ENCODE data around the gene OR52K1.

OR52K1 gene

DNA sequence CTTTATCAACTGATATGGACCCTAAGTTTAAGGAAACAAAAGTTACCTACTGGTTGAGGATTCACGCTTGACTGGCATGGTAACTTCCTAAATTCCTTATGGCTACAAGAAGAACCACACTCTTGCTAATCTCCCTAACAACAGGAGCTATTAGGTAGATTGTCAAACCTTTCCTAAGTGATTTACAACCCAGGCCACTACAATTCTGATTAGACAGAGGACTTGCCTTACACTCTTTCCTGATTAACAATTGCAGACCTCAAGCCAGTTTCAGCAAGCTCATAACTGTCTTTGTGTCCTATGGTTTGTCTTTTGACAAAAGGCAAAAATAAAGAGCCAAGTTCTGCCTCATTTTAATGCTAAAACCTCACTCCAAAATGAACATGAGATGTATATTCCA is 17.0 kb upstream of the OR52K1 start:
- ChIA-PET POLR2A (ENCODE audit: low non-redundant PET) (no interaction called here), CTCF (no interaction called here)
- DNase-seq (ENCODE audit: low spot score) = no peak
- no peak overlapping the region for H3K27ac ChIP-seq
- TF ChIP-seq, protein P1, sequence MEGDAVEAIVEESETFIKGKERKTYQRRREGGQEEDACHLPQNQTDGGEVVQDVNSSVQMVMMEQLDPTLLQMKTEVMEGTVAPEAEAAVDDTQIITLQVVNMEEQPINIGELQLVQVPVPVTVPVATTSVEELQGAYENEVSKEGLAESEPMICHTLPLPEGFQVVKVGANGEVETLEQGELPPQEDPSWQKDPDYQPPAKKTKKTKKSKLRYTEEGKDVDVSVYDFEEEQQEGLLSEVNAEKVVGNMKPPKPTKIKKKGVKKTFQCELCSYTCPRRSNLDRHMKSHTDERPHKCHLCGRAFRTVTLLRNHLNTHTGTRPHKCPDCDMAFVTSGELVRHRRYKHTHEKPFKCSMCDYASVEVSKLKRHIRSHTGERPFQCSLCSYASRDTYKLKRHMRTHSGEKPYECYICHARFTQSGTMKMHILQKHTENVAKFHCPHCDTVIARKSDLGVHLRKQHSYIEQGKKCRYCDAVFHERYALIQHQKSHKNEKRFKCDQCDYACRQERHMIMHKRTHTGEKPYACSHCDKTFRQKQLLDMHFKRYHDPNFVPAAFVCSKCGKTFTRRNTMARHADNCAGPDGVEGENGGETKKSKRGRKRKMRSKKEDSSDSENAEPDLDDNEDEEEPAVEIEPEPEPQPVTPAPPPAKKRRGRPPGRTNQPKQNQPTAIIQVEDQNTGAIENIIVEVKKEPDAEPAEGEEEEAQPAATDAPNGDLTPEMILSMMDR (conservative IDR thresholded peaks at IDR 0.05; ENCODE audit: low read depth) = no peak

DNA sequence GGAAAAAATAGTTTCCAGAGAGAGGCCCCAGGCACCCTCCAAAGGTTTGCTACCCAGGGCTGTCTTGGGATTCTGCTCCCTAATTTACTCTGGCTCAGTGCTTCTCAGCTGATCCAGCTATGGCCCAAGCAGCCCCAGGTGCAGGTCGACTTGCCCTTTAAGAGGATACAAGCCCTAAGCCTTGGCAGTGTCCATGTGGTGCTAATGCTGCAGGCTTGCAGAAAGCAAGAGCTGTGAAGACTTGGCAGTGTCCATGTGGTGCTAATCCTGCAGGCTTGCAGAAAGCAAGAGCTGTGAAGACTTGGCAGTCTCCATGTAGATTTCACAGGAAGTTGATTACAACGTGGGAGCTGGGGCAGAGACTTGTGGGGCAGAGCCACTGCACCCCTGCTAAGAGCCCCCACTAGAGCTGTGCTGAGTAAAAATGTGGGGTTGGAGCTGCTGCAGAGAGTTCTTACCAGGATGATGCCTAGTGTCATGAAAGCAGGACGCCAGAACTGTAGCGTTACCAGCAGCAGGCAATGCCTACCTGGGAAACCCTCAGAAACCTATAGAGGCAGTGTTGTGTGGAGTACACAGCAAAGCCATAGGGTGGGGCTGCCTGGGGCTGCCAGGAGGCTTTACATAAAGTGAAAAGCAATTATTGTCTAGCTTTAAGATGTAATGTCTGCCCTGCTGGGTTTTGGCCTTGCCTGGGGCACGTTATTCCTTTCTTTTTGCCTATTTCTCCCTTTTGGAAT is 16.1 kb upstream of the OR52K1 start:
- POLR2A ChIA-PET (ENCODE audit: low non-redundant PET) = no interaction called here
- CTCF ChIA-PET = no interaction called here
- DNase-seq (ENCODE audit: low spot score) = no peak
- H3K27ac ChIP-seq = no peak overlapping the region
- TF ChIP-seq, protein P1 (conservative IDR thresholded peaks at IDR 0.05; ENCODE audit: low read depth) = no peak

DNA sequence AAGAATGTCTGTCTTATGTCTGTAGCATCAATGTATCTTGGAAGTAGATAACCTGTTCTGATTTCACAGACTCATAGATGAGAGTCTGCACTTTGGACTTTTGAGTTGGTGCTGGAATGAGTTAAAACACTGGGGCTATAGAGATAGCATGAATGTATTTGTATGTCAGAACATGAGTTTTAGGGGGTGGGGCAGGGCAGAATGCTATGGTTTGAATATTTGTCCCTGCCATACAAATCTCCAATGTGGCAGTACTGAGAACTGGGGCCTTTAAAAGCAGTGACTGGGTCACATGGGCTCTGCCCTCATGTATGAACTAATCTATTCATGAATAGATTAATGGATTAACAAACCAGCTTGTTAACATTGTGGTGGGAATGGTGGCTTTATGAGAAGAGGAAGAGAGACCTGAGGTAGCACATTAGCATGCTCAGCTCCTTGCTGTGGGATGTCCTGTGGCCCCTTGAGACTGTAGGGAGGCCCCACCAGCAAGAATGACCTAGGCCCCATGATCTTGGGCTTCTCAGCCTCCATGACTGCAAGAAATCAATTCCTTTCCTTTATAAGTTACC is 15.5 kb upstream of the OR52K1 start:
- TF ChIP-seq, protein P1 (conservative IDR thresholded peaks at IDR 0.05; ENCODE audit: low read depth) = no peak
- no peak overlapping the region for H3K27ac ChIP-seq
- DNase-seq (ENCODE audit: low spot score) = no peak
- ChIA-PET CTCF (no interaction called here), POLR2A (ENCODE audit: low non-redundant PET) (no interaction called here)

DNA sequence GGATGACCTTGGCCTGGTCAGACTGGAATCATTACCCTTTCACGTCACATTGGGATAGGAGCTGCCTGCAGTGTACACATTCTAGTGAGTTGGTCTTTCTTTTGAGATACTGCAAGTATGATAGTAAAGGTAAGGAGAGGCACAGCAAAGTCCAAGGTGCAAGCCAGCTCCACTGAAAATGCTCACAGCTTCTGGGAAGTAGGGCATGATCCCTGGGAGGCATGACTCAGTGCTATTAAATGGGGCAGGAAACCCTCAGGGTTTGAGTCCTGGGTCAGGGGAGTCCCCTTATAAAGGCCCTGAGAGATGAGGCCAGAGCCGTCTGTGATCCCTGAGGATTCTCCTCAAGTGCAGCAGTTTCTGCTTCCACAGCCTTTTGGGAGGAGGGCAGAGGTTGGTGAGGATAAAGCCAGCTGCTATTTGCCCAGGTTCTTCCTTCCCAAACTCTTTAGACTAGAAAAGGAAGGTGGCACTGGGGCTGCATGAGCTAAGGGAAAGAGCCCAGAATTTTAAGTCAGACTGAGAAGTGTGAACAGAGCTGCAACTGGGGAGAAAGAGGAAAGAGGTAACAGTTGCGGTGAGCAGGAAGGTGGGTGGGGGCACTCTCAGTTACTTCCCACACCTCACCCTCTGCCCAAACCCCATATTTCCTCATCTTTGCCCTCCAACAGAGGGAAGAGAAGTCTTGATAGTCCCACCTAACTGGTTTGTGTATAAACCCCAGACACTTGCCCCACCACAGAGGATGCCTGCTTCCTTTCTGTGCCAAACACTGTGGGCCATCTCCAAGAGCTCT is 14.4 kb upstream of the OR52K1 start:
- no peak overlapping the region for H3K27ac ChIP-seq
- ChIA-PET POLR2A (ENCODE audit: low non-redundant PET) (no interaction called here), CTCF (no interaction called here)
- no peak for DNase-seq (ENCODE audit: low spot score)
- TF ChIP-seq, protein P1 (conservative IDR thresholded peaks at IDR 0.05; ENCODE audit: low read depth) = no peak

DNA sequence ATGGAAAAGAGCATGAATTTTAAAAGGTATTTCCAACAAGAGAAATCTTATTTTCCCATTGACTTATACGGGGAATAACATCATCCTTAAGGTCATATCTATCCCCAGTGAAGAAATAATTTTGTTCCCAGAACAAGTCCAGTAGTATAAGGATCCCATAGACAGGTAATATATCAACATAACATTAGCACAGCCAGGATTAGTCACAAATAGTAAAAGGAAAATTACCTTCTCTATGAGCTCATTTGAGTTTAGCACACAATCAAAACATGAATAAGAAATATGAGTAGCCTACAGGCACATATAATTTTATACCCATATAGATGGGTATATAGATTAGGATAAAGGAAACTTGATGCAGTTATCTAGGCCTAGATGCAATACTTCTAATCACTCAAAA is 2.8 kb upstream of the OR52K1 start:
- TF ChIP-seq, protein P1 (conservative IDR thresholded peaks at IDR 0.05; ENCODE audit: low read depth) = no peak
- DNase-seq (ENCODE audit: low spot score) = no peak
- CTCF ChIA-PET = no interaction called here
- no peak overlapping the region for H3K27ac ChIP-seq
- POLR2A ChIA-PET (ENCODE audit: low non-redundant PET) = no interaction called here

DNA sequence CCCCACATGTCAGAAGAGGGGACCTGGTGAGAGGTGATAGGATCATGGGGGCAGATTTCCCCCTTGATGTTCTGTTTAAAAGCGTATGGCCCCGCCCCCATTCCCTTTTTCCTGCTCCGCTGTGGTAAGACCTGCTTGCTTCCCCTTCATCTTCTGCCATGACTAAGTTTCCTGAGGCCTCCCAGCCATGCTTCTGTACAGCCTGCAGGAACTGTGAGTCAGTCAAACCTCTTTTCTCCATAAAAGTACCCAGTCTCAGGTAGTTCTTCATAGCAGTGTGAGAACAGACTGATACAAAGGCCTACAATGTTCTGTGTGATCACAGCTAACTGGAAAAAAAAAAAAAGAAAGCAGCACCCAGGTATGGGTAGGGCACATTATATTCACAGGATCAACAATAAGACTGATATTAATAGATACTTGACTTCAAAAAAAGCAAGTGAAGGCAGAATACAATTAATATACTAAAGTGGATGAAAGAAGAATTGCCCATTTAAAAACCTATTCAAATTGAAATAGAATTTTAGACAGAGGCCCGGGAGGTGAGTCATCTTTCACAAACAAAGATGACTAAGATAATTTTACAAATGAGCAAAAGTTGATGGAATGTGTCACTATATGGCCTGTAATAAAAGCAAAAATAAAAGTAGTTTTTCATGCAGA is 1.7 kb upstream of the OR52K1 start:
- TF ChIP-seq, protein P1 (conservative IDR thresholded peaks at IDR 0.05; ENCODE audit: low read depth) = no peak
- DNase-seq (ENCODE audit: low spot score) = peak; percentile 46
- no peak overlapping the region for H3K27ac ChIP-seq
- ChIA-PET CTCF (no interaction called here), POLR2A (ENCODE audit: low non-redundant PET) (no interaction called here)

Data from RWPE1 (cell line).